Measurements from ENCODE around the gene CR2.

- TF ChIP-seq SMC3 (IDR thresholded peaks at IDR 0.05; ENCODE audit: low read depth, low read length) (no peak), CTCF (conservative IDR thresholded peaks at IDR 0.05; ENCODE audit: low read depth, low read length) (no peak), RAD21 (IDR thresholded peaks at IDR 0.05; ENCODE audit: low read length) (no peak), FOS (IDR thresholded peaks at IDR 0.05; ENCODE audit: low read depth, low read length) (no peak), POLR2A (IDR thresholded peaks at IDR 0.05; ENCODE audit: low read depth, low read length) (no peak), USF2 (IDR thresholded peaks at IDR 0.05; ENCODE audit: low read depth, low read length) (no peak), RCOR1 (IDR thresholded peaks at IDR 0.05; ENCODE audit: insufficient replicate concordance, low read length) (no peak), BHLHE40 (IDR thresholded peaks at IDR 0.05; ENCODE audit: low read depth, low read length) (no peak), CHD1 (IDR thresholded peaks at IDR 0.05; ENCODE audit: low read depth, low read length) (no peak)
Observed at GRCh38 chr1:207423560-207424292, 30.4 kb upstream of the CR2 start.

Data from IMR-90 (cell line).